ENCODE results near the gene PFKFB3.
"Not testable (repeated sequence)": the region's sequence is repeated elsewhere in the genome, so short reads cannot be mapped to it uniquely, and the experiment has no call there.

Gene PFKFB3

GRCh38 chr10:6272126-6272525 lies 69.4 kb downstream of the PFKFB3 start:
- no peak for DNase-seq (ENCODE audit: low spot score)

GRCh38 chr10:6273351-6273750 lies 70.6 kb downstream of the PFKFB3 start:
- DNase-seq (ENCODE audit: low spot score), result no peak

DNA sequence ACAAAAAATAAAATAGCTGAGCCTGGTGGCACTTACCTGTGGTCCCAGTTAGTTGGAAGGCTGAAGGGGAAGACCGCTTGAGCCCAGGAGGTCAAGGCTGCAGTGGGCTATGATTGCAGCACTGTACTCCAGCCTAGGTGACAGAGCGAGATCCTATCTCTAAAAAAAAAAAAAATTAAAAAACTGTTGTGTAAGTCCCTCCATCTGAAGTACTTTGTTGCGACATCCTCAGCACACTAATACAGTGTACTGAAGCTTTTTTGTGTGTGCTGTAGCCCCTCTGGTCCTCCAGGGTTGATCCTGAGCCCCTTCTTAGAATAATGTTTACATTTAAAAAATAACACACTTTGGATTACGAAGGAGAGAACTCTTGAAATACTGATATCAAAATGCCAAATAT lies 71.3 kb downstream of the PFKFB3 start:
- no peak for DNase-seq (ENCODE audit: low spot score)

- no peak for DNase-seq (ENCODE audit: low spot score)
Observed at GRCh38 chr10:6274484-6274883, 71.8 kb downstream of the PFKFB3 start.

GRCh38 chr10:6275022-6275997 lies 72.6 kb downstream of the PFKFB3 start:
- DNase-seq (ENCODE audit: low spot score), result peak; percentile 14

DNA sequence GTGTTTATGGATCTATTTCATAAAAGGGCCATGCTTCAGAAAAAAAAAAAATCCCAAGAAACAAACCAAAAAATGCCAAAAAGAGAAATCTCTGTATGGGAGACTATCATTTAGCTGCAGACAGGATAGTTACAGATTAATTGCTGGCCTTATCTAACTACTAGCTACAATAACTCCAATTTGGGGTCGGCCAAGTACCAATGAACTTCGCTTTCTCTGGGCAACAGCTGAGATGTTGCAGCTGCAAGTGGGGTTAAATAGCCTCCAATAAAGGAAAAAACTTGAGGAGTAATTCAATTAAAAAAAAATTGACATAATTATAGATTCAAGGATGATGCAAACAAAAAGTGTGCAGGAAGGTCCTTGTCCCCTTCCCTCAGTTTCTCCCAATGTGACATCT lies 73.6 kb downstream of the PFKFB3 start:
- DNase-seq (ENCODE audit: low spot score), result no peak

DNA sequence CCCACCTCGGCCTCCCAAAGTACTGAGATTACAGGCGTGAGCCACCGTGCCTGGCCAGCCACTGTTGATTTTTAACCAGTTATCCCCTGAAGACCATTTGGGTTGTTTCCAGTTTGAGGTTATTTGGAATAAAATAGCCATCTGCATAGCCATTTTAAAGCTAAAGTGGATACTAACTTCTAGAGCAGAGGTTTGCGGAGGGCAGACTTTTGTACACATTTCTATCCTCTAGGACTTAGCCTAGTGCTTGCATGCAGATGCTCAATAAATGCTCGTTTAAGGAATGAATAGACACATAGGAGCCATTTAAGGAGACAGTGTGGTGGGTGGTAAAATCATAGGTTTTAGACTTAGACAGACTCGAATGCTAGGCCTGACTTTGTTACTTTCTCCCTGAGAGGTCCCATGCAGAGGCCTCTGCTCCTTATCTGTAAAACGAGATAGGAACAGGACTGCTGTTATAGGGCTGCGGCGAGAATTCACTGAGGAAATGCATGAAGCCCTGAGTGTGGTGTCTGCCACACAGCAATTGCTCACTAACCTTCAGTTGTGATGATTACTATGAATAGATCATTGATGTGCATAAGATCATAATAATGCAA lies 75.9 kb downstream of the PFKFB3 start:
- no peak for DNase-seq (ENCODE audit: low spot score)

DNA sequence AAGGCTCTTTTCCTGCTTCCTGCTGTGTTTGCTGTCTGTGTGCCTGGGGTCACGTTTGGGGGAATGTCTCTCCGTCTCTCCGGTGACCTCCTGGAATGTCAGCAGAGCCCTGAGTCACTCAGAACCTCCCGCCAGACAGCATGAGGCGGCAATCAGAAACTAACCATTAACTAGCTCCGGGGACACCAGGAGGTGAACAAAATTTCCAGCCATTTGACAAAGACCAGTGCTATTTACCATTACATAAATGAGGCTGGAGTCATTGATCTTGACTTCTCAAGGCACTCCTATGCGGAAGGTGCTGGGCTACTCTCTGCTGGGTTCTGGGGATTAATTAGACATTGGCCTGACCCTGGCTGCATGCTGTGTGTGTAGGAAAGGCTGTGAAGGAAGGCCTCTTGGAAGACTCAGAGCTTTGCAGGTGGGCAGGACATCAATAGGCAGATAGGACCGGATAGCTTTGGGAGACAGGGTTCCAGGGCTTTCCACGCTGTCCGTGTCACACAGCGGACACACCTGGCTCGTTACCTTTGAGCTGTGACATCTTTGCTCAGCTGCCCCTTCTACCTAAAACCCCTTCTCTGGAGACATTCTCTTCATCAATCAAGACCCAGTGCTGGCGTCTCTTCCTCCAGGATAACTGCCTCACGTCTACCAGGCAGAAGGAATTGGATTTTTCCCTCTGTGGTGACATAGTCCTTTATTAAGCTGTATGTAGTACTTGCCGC lies 77.0 kb downstream of the PFKFB3 start:
- no peak for DNase-seq (ENCODE audit: low spot score)

DNA sequence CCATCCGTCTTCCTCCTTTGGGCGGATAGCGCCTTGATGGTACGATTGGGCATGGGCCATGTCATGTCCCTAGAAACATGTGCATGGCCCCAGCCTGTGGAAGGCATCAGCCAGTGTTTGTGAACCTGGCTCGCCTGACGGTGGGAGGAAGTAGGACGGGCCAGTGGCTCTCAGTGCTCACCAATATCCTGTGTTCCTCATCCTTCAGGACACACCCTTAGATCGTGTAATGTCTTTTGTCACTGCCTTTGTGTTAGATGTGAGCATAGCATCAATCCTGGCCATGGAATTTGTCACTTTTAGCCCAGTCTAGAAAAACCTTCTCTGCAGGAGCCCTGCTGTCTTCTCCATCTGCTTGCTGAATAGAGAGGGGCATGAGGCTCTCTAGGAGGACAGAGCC lies 77.6 kb downstream of the PFKFB3 start:
- peak; percentile 68 for DNase-seq (ENCODE audit: low spot score)

DNA sequence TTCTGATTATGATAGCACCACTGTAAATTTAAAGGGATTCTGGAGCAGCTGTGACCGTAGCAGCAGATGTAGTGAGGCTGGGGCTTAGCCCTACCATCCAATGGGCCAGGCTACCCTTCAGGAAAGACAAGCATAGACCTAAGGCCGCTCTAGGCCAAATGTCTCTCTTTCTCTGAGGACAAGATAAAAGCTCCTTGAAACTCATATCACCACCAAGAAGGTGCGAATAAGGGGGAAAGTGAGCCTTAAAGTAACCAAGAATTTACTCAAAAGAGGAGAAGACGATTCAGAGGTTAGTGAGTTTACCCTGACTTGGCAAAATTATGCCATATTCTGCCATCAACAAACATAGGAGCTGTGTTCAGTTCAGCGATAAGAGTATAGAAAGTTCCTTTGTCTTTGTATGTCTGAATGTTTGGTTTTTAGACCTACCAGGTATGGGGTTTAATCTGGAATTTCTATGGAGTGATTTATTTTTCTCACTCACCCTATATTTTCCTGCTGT lies 79.8 kb downstream of the PFKFB3 start:
- no peak for DNase-seq (ENCODE audit: low spot score)

- DNase-seq (ENCODE audit: low spot score), result no peak
Observed at GRCh38 chr10:6283655-6284054, 80.9 kb downstream of the PFKFB3 start.

- not testable (repeated sequence) for DNase-seq (ENCODE audit: low spot score)
Observed at GRCh38 chr10:6290621-6291020, 87.9 kb downstream of the PFKFB3 start.

DNA sequence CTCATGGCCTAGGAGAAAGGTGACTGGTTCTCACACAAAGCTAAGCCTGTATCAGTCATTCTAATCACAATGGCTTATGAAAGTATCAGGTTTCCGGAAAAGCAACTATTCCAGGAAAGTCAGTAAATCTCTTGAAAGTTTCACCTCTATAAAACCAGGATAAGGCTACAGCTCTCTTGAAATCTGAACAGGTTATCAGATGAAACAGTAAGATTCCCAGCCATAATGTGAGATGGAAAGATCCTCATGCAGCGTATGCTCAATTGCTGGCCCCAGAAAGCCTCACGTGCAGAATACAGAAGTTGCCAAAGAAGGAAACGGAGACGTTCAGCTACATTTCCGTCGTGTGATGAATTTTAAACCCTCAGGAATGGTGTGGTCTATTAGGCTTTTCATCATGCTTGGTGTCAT lies 90.0 kb downstream of the PFKFB3 start:
- no peak for DNase-seq (ENCODE audit: low spot score)

DNA sequence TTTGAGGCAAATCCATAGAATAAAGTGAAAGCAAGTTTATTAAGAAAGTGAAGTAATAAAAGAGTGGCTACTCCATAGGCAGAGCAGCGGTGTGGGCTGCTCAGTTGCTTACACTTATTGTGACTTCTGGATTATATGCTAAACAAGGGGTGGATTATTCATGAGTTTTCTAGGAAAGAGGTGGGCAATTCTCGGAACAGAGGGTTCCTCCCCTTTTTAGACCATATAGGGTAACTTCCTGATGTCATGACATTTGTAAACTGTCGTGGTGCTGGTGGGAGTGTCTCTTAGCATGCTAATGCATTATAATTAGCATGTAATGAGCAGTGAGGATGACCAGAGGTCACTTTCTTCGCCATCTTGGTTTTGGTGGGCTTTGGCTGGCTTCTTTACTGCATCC lies 93.7 kb downstream of the PFKFB3 start:
- not testable (repeated sequence) for DNase-seq (ENCODE audit: low spot score)

- DNase-seq (ENCODE audit: low spot score), result no peak
Observed at GRCh38 chr10:6296828-6297251, 94.1 kb downstream of the PFKFB3 start.

DNA sequence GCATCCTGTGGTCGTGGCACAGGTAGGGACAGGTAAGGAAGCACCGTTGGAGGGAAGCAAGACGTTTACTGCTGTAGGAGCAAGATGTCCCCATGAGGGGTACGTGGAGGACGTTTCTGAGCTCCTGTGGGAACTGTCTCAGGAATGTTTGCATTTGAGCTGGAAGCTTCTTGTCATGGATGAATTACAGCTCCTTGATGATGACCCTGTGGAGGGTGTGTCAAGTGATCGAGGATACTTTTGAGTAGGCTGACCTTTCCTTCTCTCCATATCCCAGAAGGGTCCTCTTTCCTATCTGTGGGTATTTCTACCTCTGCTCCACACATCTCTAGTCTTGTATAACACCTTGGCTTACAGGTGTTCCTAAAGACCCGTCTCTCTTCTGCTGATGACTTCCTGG lies 94.8 kb downstream of the PFKFB3 start:
- no peak for DNase-seq (ENCODE audit: low spot score)

DNA sequence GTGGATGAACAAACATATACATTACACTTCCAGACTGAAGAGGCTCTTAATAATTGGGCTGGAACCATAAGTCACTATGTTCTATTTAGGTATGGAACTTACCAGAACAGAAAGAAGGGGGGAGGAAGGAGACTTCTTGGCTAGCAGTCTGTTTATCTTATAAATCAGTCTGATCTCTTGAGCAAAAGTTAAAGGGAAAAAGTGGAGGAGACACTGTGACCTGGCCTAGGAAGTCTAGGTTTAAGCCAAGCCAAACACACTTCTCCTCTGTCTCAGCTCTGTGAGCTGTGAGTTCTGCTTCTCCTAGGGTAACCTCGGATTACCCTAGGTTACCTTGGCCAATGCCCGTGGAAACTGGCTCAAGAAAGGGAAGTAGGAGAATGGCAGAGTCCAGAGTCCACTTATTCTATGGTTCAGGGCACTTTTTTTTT lies 95.2 kb downstream of the PFKFB3 start:
- DNase-seq (ENCODE audit: low spot score), result no peak

GRCh38 chr10:6298428-6298827 lies 95.7 kb downstream of the PFKFB3 start:
- DNase-seq (ENCODE audit: low spot score), result no peak

DNA sequence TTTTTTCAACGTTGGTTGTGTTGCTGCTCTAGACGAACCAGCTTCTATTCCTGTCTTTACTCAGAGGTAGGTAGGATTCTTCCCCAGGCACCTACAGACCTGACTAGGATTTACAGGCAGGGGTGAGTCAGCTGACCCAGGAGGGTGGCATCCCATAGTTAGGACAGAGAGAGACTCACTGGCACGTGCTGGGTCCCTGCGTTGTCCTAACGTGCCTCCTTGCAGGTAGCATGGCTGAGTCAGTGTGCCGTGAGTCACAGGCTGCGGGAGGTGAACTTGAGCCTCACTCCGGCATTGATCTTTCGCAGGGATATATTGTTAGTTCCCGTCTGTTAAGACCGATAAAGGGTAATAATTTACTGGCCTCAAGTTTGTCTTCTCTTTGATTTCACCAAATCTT lies 96.5 kb downstream of the PFKFB3 start:
- no peak for DNase-seq (ENCODE audit: low spot score)

DNA sequence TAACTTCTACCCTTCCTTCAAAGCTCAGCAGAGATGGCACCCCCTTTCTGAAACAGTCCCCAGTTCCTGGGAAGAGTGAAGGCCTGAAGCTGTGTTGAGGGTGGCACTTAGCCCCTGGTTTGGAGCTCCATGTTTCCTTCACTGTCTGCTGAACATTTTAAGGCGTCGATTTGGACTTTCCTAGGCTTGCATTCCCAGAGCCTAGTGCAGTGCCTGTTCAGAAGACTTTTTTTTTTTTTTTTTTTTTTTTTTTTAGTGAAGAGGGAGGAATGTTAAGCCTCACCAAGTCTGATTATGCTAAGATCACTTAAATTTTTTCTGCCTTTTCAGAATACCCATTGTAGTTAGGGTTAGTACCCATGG lies 97.0 kb downstream of the PFKFB3 start:
- no peak for DNase-seq (ENCODE audit: low spot score)

GRCh38 chr10:6300106-6300783 lies 97.5 kb downstream of the PFKFB3 start:
- DNase-seq (ENCODE audit: low spot score), result no peak

All from cerebellar cortex (tissue), 1 donor.